ENCODE measurements around the gene FAM222B.
"Not testable (repeated sequence)": the region's sequence is repeated elsewhere in the genome, so short reads cannot be mapped to it uniquely, and the experiment has no call there.

GRCh38 chr17:28779601-28780000 is 63.0 kb downstream of the FAM222B start:
- TF ChIP-seq, protein P1, sequence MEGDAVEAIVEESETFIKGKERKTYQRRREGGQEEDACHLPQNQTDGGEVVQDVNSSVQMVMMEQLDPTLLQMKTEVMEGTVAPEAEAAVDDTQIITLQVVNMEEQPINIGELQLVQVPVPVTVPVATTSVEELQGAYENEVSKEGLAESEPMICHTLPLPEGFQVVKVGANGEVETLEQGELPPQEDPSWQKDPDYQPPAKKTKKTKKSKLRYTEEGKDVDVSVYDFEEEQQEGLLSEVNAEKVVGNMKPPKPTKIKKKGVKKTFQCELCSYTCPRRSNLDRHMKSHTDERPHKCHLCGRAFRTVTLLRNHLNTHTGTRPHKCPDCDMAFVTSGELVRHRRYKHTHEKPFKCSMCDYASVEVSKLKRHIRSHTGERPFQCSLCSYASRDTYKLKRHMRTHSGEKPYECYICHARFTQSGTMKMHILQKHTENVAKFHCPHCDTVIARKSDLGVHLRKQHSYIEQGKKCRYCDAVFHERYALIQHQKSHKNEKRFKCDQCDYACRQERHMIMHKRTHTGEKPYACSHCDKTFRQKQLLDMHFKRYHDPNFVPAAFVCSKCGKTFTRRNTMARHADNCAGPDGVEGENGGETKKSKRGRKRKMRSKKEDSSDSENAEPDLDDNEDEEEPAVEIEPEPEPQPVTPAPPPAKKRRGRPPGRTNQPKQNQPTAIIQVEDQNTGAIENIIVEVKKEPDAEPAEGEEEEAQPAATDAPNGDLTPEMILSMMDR (IDR thresholded peaks at IDR 0.05): not testable (repeated sequence)
- not testable (repeated sequence) for TF ChIP-seq POLR2A, EP300 (IDR thresholded peaks at IDR 0.05)

All from upper lobe of left lung (tissue), 4 donors.